22Rv1 (cell line): ENCODE data around the gene CKAP5.

Experiments used
- H3K27ac ChIP-seq: fragments of 450-650 bp; 2 replicates; pipeline ENCODE4 v1.5.1; 2017
- ZFX ChIP-seq: fragments of 450-650 bp; IDR thresholded peaks from 2 replicates; pipeline ENCODE4 v1.6.1; 2017; ENCODE audit warnings: antibody characterized with exemption, borderline replicate concordance
- TF ChIP-seq, protein P1 (sequence below): fragments of 450-650 bp; IDR thresholded peaks from 2 replicates; pipeline ENCODE4 v1.5.1; 2017; ENCODE audit warnings: mild to moderate bottlenecking

CKAP5 gene

DNA sequence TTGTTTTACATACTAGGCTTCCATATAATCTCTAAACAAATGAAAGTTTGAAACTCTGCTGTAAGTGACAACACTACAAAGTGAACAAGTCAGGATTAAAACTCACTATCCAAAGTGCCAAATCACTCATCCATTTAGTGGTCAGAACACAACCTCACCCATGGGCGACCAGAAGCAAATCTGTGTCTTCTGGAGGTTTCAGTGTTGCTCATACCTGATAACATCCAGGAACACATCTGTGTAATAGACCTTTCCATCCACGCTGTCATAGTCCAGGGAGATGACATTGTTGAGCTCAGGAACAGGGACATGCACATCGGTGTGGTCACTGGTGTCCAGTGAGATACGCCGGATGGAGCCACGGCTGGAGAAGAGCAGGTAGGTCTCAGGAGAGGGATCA, 28.5 kb upstream of the CKAP5 start:
- no peak for TF ChIP-seq ZFX
- TF ChIP-seq, protein P1, sequence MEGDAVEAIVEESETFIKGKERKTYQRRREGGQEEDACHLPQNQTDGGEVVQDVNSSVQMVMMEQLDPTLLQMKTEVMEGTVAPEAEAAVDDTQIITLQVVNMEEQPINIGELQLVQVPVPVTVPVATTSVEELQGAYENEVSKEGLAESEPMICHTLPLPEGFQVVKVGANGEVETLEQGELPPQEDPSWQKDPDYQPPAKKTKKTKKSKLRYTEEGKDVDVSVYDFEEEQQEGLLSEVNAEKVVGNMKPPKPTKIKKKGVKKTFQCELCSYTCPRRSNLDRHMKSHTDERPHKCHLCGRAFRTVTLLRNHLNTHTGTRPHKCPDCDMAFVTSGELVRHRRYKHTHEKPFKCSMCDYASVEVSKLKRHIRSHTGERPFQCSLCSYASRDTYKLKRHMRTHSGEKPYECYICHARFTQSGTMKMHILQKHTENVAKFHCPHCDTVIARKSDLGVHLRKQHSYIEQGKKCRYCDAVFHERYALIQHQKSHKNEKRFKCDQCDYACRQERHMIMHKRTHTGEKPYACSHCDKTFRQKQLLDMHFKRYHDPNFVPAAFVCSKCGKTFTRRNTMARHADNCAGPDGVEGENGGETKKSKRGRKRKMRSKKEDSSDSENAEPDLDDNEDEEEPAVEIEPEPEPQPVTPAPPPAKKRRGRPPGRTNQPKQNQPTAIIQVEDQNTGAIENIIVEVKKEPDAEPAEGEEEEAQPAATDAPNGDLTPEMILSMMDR, result no peak
- H3K27ac ChIP-seq, result no peak overlapping the region

DNA sequence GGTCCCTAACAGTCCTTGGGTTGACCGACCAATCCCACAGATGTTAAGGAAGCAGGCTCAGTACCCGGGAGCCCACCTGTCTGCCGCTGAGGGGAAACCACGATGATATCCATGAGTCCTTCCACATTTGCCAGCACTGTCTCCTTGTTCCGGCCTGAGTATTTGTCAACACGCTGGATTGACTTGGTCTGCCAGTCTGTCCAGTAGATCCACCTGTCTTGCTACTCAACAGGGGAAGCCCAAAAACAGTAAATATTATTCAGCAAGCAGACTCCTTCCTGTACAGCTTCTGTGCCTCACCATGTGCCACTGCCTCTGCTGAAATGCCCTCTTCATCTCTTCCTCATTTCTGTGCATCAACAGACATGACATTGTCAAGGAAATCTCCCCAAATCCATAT, 22.8 kb upstream of the CKAP5 start:
- no peak for TF ChIP-seq ZFX
- TF ChIP-seq, protein P1, result no peak
- no peak overlapping the region for H3K27ac ChIP-seq

DNA sequence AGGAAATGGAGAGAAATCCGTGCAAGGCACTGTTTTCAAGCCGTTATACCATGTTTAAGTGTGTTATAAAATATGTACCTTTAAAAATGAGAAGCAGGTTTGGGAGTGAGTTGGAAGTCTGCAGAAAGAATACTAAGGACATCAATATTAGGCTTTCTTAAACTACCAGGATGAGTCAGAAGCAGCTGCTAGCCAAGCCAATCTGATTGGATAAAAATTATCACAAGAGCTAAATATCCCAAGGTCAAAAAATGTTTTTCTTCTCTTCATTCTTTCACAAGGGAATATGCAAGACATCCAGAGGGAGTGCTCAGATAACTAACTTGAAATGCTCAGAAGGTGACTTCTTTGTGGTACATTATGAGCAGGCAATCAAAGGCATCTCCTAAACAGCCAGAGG, 19.3 kb upstream of the CKAP5 start:
- H3K27ac ChIP-seq, result no peak overlapping the region

DNA sequence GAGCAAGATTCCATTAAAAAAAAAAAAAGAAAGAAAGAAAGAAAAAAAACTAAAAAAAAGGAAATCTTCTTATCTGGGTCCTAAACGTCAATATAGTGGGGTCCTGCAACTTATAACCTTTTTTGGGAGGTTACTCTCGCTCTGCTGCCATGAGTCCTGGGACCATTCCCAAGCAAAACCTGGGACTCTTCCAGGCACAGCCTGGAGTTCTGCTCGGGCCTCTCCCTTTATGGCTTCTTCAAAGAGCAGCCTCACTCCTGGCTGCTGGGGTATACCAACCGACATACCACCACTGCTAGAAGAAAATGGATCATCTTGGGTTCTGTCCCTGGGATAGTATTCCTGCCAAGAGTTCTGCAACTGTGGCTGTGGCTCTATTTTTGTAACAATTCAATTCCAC, 14.1 kb upstream of the CKAP5 start:
- TF ChIP-seq, protein P1, result no peak
- TF ChIP-seq ZFX, result no peak
- H3K27ac ChIP-seq, result no peak overlapping the region

More for the DNA sequence above, 19.3 kb upstream of the CKAP5 start:
- TF ChIP-seq, protein P1, result no peak
- no peak for TF ChIP-seq ZFX

DNA sequence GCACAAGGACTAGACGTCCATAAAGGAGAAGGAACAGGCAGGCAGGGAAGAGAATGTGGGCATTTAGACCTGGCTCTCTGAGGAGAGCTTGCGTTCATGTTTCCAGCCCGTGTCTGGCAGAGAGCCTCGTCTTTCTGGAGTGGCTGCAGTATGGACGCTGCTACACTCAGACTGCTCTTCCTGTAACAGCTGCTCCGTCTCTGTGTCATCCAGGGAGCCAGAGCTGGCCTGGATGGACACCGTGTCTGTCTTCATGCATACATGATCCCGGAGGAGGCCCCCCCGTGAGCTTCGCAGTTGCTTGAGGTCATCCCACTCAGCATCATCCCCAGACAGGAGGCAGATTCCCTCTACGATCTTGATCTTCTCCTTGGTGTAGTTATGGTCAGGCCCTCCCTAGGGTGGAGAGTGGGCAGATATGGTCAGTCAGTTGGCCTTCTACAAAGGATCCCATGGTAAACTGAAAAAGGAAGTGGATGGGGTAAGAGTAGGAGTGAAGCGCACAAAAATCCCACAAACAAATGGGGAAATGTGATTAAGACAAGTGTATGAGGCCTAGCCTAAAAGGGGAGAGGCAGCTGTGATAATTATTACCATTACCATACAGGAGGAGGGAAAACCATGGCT, 13.0 kb upstream of the CKAP5 start:
- no peak overlapping the region for H3K27ac ChIP-seq
- TF ChIP-seq ZFX, result no peak
- TF ChIP-seq, protein P1, result no peak

DNA sequence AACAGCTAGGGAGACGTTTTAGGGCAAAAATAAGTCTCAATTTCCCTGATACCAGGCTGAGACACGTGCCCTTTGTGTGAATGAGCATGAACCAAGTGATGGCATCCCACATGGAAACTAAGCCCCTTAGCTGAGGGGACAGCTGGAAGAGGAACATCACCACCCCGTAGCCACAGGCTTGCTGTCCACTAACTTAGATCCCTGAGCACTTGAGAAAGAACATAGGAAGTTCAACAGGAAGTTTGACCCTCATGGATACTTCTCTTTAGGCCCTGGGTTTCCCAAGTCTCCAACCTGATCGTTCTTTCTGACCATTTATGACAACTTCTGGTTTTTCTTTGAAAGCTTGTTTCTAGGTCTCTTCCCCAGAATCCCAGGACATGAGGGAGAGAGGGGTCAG, 11.6 kb upstream of the CKAP5 start:
- no peak for TF ChIP-seq ZFX
- TF ChIP-seq, protein P1, result no peak

DNA sequence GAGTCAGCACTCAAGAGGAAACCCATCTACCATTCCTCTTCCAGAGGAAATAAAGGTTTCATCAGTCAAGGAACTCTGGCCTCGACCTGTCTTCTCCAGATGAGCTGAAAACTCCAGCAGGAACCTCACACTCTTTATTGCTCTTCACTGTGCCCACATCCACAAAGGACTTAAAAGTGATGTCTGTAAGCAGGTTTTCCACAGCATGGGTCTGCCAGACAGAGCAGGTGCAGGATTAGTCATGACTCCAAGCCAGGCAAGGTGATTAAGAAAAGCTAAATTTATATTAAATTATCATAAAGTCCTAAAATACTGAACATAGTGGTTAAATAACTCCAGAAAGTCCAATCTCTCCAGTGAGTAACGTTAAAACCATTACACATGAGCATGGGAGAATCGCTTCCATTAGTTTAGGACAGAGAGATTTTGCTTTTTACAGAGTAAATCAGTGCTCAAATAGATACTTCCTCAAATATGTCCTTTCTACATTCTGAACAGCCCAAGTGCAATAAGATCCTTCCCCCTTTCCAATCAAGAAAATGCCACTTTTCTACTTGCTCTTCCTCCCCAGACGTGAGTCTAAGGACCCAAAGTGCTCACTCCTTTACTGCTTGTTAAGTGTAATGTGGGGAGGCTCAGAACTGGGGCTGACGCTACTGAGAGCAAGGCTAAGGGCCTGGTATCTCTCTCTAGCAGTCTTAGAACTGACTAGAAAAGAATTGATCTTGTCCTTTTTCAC, 10.7 kb upstream of the CKAP5 start:
- TF ChIP-seq, protein P1, result no peak
- no peak for TF ChIP-seq ZFX
- no peak overlapping the region for H3K27ac ChIP-seq

More for the DNA sequence above, 11.6 kb upstream of the CKAP5 start:
- no peak overlapping the region for H3K27ac ChIP-seq
